Neural cell (in vitro differentiated cells): ENCODE results near the gene MBD3L1. TPM values are rescaled to one million over a fixed set of nuclear protein-coding genes. Genes with fewer than 3 reads are reported as not detected.

ENCODE experiments used
- H2AFZ ChIP-seq: fragments of 200-600, 300-800 bp; sonication (generic), shearing (Covaris generic); 2 replicates; pipeline ENCODE4 v1.6.0; 2014; ENCODE audit warnings: low read depth, mild to moderate bottlenecking, antibody characterized with exemption, low read length, moderate library complexity
- H3F3A ChIP-seq: fragments of 200-600 bp; shearing (Covaris generic); 2 replicates; pipeline ENCODE4 v1.6.1; 2016; ENCODE audit warnings: mild to moderate bottlenecking, moderate library complexity, mixed read lengths, antibody characterized with exemption, low read length; ENCODE audit not compliant: insufficient read depth, poor library complexity, severe bottlenecking
- H3K27ac ChIP-seq: fragments of 200-600, 300-800 bp; sonication (generic), shearing (Covaris generic); 2 replicates; pipeline ENCODE4 v1.5.1; 2014; ENCODE audit warnings: mild to moderate bottlenecking, low read length, moderate library complexity
- H3K27me3 ChIP-seq: fragments of 300-800, 200-600 bp; sonication (generic), shearing (Covaris generic); 2 replicates; pipeline ENCODE4 v1.6.0; 2014; ENCODE audit warnings: mild to moderate bottlenecking, low read depth, low read length, moderate library complexity; ENCODE audit not compliant: insufficient read depth
- H3K36me3 ChIP-seq: fragments of 300-800, 200-600 bp; sonication (generic), shearing (Covaris generic); 2 replicates; pipeline ENCODE4 v1.5.1; 2014; ENCODE audit warnings: mild to moderate bottlenecking, antibody characterized with exemption, low read length, moderate library complexity; ENCODE audit not compliant: insufficient read depth
- H3K4me2 ChIP-seq: fragments of 300-800, 200-600 bp; sonication (generic), shearing (Covaris generic); 2 replicates; pipeline ENCODE4 v1.6.0; 2014; ENCODE audit warnings: mild to moderate bottlenecking, low read length
- H3K4me3 ChIP-seq: fragments of 300-800, 200-600 bp; sonication (generic), shearing (Covaris generic); 2 replicates; pipeline ENCODE4 v1.5.1; 2014; ENCODE audit warnings: mild to moderate bottlenecking, low read length, moderate library complexity
- H3K79me2 ChIP-seq: fragments of 200-600 bp; shearing (Covaris generic); replicated peaks from 2 replicates; pipeline ENCODE4 v1.6.0; 2014; ENCODE audit warnings: mild to moderate bottlenecking, low read length, moderate library complexity; ENCODE audit not compliant: insufficient read depth
- H3K9ac ChIP-seq: fragments of 300-800, 200-600 bp; sonication (generic), shearing (Covaris generic); 2 replicates; pipeline ENCODE4 v1.6.1; 2016; ENCODE audit warnings: mild to moderate bottlenecking, low read length, mixed read lengths
- H3K9me2 ChIP-seq: fragments of 200-600 bp; shearing (Covaris generic); 2 replicates; pipeline ENCODE4 v1.6.1; 2016; ENCODE audit warnings: mild to moderate bottlenecking, low read length, mixed read lengths; ENCODE audit not compliant: insufficient read depth
- H3K9me3 ChIP-seq: fragments of 200-600, 300-800 bp; sonication (generic), shearing (Covaris generic); 2 replicates; pipeline ENCODE4 v1.6.1; 2016; ENCODE audit warnings: mild to moderate bottlenecking, mixed run types, low read length, moderate library complexity, mixed read lengths
- H4K20me1 ChIP-seq: fragments of 200-600 bp; shearing (Covaris generic); 2 replicates; pipeline ENCODE4 v1.6.1; 2016; ENCODE audit warnings: mild to moderate bottlenecking, mixed run types; ENCODE audit not compliant: insufficient read depth
- EP300 ChIP-seq: fragments of 450-650 bp; conservative IDR thresholded peaks from 2 replicates; pipeline ENCODE4 v1.6.1; 2014; ENCODE audit warnings: antibody characterized with exemption, mild to moderate bottlenecking, moderate library complexity; ENCODE audit not compliant: poor library complexity, severe bottlenecking
- EZH2 ChIP-seq: fragments of 200-600, 300-800 bp; shearing (Covaris generic), sonication (generic); IDR thresholded peaks from 2 replicates; pipeline ENCODE4 v1.6.1; 2014; ENCODE audit warnings: antibody characterized with exemption, low read length, borderline replicate concordance, mild to moderate bottlenecking; ENCODE audit not compliant: insufficient read depth, poor library complexity, severe bottlenecking
- MXI1 ChIP-seq: fragments of 450-650 bp; conservative IDR thresholded peaks from 2 replicates; pipeline ENCODE4 v1.6.1; 2014; ENCODE audit warnings: antibody characterized with exemption, mild to moderate bottlenecking; ENCODE audit not compliant: poor library complexity, severe bottlenecking
- POLR2AphosphoS5 ChIP-seq: IDR thresholded peaks from 2 replicates; pipeline ENCODE4 v1.6.1; 2012
- RAD21 ChIP-seq: fragments of 450-650 bp; conservative IDR thresholded peaks from 2 replicates; pipeline ENCODE4 v1.6.1; 2014; ENCODE audit warnings: antibody characterized with exemption, mild to moderate bottlenecking, moderate library complexity
- SMC3 ChIP-seq: fragments of 450-650 bp; conservative IDR thresholded peaks from 2 replicates; pipeline ENCODE4 v1.6.1; 2014; ENCODE audit warnings: antibody characterized with exemption, mild to moderate bottlenecking, moderate library complexity; ENCODE audit not compliant: poor library complexity
- TAF1 ChIP-seq: IDR thresholded peaks from 2 replicates; pipeline ENCODE4 v1.6.1; 2012; ENCODE audit warnings: low read depth
- polyA plus RNA-seq: library from polyadenylated mRNA; depleted of rRNA; stranded (reverse); fragments of >200 nt; gene quantifications from 2 replicates; pipeline ENCODE4 v1.2.3, GENCODE V29; 2014
- TF ChIP-seq, protein P1 (sequence below): fragments of 450-650 bp; IDR thresholded peaks from 2 replicates; pipeline ENCODE4 v1.5.1; 2014; ENCODE audit warnings: antibody characterized with exemption, mild to moderate bottlenecking, moderate library complexity; ENCODE audit not compliant: poor library complexity, severe bottlenecking
- TF ChIP-seq, protein P2 (sequence below): IDR thresholded peaks from 2 replicates; pipeline ENCODE4 v1.6.1; 2012; ENCODE audit warnings: borderline replicate concordance

MBD3L1 gene
- polyA plus RNA-seq, 1 donor from 2014 or later = not detected

DNA sequence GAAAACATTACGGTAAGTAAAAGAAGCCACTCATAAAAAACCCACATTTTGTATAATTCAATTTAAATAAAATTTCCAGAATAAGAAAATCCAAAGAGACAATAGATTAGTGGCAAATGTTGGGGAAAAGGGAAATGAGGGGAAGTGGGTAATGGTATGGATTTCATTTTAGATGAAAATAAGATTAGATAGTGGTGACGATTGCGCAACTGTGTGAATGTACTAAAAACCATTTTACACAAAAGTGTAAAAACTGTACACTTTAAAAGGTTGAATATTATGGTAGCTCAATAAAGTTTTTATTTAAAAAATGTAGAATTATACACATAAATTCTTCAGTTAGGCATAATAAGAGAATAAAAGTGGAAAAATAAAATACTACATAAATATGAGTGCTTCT is 3.7 kb downstream of the MBD3L1 start:
- H3K79me2 ChIP-seq = peaks cover 4% of the 10 kb centered on the region
- H3K9ac ChIP-seq = no peak overlapping the region
- H4K20me1 ChIP-seq = no peaks in the 10 kb centered on the region
- no peaks in the 10 kb centered on the region for H3K9me2 ChIP-seq
- H3F3A ChIP-seq = no peaks in the 10 kb centered on the region
- no peak overlapping the region for H3K4me3 ChIP-seq
- no peak overlapping the region for H3K4me2 ChIP-seq
- no peak overlapping the region for H2AFZ ChIP-seq
- H3K27ac ChIP-seq = no peak overlapping the region
- H3K36me3 ChIP-seq = no peaks in the 10 kb centered on the region
- H3K9me3 ChIP-seq = no peaks in the 10 kb centered on the region
- no peaks in the 10 kb centered on the region for H3K27me3 ChIP-seq
- TF ChIP-seq, protein P1, sequence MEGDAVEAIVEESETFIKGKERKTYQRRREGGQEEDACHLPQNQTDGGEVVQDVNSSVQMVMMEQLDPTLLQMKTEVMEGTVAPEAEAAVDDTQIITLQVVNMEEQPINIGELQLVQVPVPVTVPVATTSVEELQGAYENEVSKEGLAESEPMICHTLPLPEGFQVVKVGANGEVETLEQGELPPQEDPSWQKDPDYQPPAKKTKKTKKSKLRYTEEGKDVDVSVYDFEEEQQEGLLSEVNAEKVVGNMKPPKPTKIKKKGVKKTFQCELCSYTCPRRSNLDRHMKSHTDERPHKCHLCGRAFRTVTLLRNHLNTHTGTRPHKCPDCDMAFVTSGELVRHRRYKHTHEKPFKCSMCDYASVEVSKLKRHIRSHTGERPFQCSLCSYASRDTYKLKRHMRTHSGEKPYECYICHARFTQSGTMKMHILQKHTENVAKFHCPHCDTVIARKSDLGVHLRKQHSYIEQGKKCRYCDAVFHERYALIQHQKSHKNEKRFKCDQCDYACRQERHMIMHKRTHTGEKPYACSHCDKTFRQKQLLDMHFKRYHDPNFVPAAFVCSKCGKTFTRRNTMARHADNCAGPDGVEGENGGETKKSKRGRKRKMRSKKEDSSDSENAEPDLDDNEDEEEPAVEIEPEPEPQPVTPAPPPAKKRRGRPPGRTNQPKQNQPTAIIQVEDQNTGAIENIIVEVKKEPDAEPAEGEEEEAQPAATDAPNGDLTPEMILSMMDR = no peak
- TF ChIP-seq RAD21 (no peak), MXI1 (no peak), EP300 (no peak), EZH2 (no peak), SMC3 (no peak), TAF1 (no peak), POLR2AphosphoS5 (no peak)
- TF ChIP-seq, protein P2, sequence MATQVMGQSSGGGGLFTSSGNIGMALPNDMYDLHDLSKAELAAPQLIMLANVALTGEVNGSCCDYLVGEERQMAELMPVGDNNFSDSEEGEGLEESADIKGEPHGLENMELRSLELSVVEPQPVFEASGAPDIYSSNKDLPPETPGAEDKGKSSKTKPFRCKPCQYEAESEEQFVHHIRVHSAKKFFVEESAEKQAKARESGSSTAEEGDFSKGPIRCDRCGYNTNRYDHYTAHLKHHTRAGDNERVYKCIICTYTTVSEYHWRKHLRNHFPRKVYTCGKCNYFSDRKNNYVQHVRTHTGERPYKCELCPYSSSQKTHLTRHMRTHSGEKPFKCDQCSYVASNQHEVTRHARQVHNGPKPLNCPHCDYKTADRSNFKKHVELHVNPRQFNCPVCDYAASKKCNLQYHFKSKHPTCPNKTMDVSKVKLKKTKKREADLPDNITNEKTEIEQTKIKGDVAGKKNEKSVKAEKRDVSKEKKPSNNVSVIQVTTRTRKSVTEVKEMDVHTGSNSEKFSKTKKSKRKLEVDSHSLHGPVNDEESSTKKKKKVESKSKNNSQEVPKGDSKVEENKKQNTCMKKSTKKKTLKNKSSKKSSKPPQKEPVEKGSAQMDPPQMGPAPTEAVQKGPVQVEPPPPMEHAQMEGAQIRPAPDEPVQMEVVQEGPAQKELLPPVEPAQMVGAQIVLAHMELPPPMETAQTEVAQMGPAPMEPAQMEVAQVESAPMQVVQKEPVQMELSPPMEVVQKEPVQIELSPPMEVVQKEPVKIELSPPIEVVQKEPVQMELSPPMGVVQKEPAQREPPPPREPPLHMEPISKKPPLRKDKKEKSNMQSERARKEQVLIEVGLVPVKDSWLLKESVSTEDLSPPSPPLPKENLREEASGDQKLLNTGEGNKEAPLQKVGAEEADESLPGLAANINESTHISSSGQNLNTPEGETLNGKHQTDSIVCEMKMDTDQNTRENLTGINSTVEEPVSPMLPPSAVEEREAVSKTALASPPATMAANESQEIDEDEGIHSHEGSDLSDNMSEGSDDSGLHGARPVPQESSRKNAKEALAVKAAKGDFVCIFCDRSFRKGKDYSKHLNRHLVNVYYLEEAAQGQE = no peak

DNA sequence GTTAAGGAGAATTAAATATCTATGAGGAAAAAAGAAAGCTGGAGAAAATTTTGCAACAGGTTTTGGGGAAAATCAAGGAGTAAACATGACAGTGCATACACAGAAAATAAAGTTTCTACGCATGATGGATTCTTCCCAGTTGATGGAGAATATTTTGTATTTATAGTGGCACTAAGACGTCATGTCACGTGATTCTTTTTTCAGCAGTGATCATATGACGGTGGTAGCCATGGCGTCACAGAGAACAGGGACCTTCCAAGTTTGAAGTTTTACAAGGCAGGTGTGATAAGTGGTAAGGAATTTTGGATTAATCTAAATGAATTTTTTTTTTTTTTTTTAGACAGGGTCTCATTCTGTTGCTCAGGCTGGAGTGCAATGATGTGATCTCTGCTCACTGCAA is 8.5 kb downstream of the MBD3L1 start:
- Histone ChIP-seq H3K27ac (no peak overlapping the region), H2AFZ (no peak overlapping the region), H3K4me3 (no peak overlapping the region), H3K9me2 (no peaks in the 10 kb centered on the region), H3K27me3 (no peaks in the 10 kb centered on the region), H3K9me3 (no peaks in the 10 kb centered on the region), H3K79me2 (no peaks in the 10 kb centered on the region), H3K9ac (no peak overlapping the region), H3F3A (no peaks in the 10 kb centered on the region), H4K20me1 (no peaks in the 10 kb centered on the region), H3K4me2 (no peak overlapping the region), H3K36me3 (no peaks in the 10 kb centered on the region)
- TF ChIP-seq TAF1 = no peak
- TF ChIP-seq EP300 = no peak
- TF ChIP-seq, protein P2 = no peak
- TF ChIP-seq SMC3 = no peak
- no peak for TF ChIP-seq POLR2AphosphoS5
- no peak for TF ChIP-seq RAD21
